ENCODE measurements around the gene BCDIN3D. TPM values are rescaled to one million over a fixed set of nuclear protein-coding genes. Genes with fewer than 3 reads are reported as not detected.

Gene BCDIN3D
- total RNA-seq, 1 experiment from 2014 or later = 3.3 TPM

- H3K79me2 ChIP-seq (ENCODE audit: insufficient read depth, low read length) = peaks cover 2% of the 10 kb centered on the region; the same call in 1 of the 2 replicates
- H2BK12ac ChIP-seq (ENCODE audit: insufficient read length, low read depth, low read length) = no peak overlapping the region
- H3K27me3 ChIP-seq (ENCODE audit: insufficient read depth, low read length) = no peaks in the 10 kb centered on the region
- H3K4me2 ChIP-seq (ENCODE audit: insufficient read depth, insufficient read length, low read length) = no peak overlapping the region
- H4K5ac ChIP-seq (ENCODE audit: insufficient read length, low read depth, low read length) = no peak overlapping the region
- H2BK120ac ChIP-seq (ENCODE audit: low read depth, low read length, poor library complexity, severe bottlenecking) = no peak overlapping the region
- TF ChIP-seq CTCF (conservative IDR thresholded peaks at IDR 0.05) = no peak
- no peak overlapping the region for H3K9ac ChIP-seq (ENCODE audit: extremely low read depth, insufficient read length, low read length)
- no peak overlapping the region for H3K56ac ChIP-seq (ENCODE audit: insufficient read length, low read depth, low read length)
- no peaks in the 10 kb centered on the region for H4K20me1 ChIP-seq (ENCODE audit: control insufficient read depth, insufficient read depth, insufficient read length)
- peaks cover 16% of the 10 kb centered on the region for H3K23me2 ChIP-seq (ENCODE audit: insufficient read length, low read depth, low read length, poor library complexity, severe bottlenecking)
- no peak overlapping the region for H2AFZ ChIP-seq (ENCODE audit: low read length)
- no peak overlapping the region for H2BK15ac ChIP-seq (ENCODE audit: low read depth, low read length)
- Mint-ChIP-seq H3K27me3 (ENCODE audit: low read depth) (no peaks in the 10 kb centered on the region), H3K36me3 (ENCODE audit: insufficient read depth in 1 of 3, low read depth in 3 of 3) (peaks cover 13 to 14% (median 14%) of the 10 kb centered on the region in 3 experiments), H3K4me3 (peak overlapping the region in 1 of 2 experiments; percentile 9; a peak in 1 of 5 replicates), H3K9me3 (no peaks in the 10 kb centered on the region; a peak in 1 of 5 replicates), H3K4me1 (peaks cover 45 to 67% of the 10 kb centered on the region in 2 experiments), H3K27ac (peak overlapping the region in 2 of 3 experiments; percentile 8 to 66; a peak in 1 of 7 replicates)
- H3K9me3 ChIP-seq (ENCODE audit: control insufficient read depth, low read depth, low read length) = no peaks in the 10 kb centered on the region
- H2AK5ac ChIP-seq (ENCODE audit: insufficient read length, low read length) = no peak overlapping the region
- no CpG with 5 or more reads among the region's 4 CpGs for WGBS (ENCODE audit: extremely low coverage, insufficient read length, low lambda C conversion rate)
- H3K4me1 ChIP-seq (ENCODE audit: insufficient read depth, low read length) = peaks cover 2% of the 10 kb centered on the region
- no peak overlapping the region for H3K14ac ChIP-seq (ENCODE audit: insufficient read depth, low read length)
- H4K91ac ChIP-seq (ENCODE audit: insufficient read length, low read depth, low read length) = no peak overlapping the region
- H3K18ac ChIP-seq (ENCODE audit: insufficient read length, low read depth, low read length) = no peak overlapping the region
- no peak for DNase-seq
- H3K23ac ChIP-seq (ENCODE audit: insufficient read length, low read depth, low read length) = no peak overlapping the region
- peaks cover 4% of the 10 kb centered on the region for H3K79me1 ChIP-seq (ENCODE audit: insufficient read depth, low read depth, low read length, poor library complexity, severe bottlenecking)
- no peak overlapping the region for H2BK5ac ChIP-seq (ENCODE audit: insufficient read length, low read length)
- no peak overlapping the region for H2BK20ac ChIP-seq (ENCODE audit: low read depth, low read length, poor library complexity, severe bottlenecking)
- no peak overlapping the region for H4K8ac ChIP-seq (replicated peaks; ENCODE audit: insufficient read length, low read depth, low read length)
- no peak overlapping the region for H3K4ac ChIP-seq (ENCODE audit: low read depth, low read length)
- no peak overlapping the region for H3K27ac ChIP-seq (ENCODE audit: insufficient read length, low read depth, low read length)
- no peak overlapping the region for H3T11ph ChIP-seq (ENCODE audit: low read length)
These were observed 18.0 kb downstream of the BCDIN3D start for GRCh38 chr12:49824895-49825294.
